GM19397 (cell line): ENCODE results near the gene CABLES2.
"Not testable (repeated sequence)": the region's sequence is repeated elsewhere in the genome, so short reads cannot be mapped to it uniquely, and the experiment has no call there.

Experiments
- ATAC-seq: cut with Tn5 transposase; IDR thresholded peaks from one replicate; pipeline ENCODE4 v1.9.1; 2021; ENCODE audit warnings: mild to moderate bottlenecking, moderate library complexity; ENCODE audit not compliant: unreplicated experiment

Gene CABLES2

DNA sequence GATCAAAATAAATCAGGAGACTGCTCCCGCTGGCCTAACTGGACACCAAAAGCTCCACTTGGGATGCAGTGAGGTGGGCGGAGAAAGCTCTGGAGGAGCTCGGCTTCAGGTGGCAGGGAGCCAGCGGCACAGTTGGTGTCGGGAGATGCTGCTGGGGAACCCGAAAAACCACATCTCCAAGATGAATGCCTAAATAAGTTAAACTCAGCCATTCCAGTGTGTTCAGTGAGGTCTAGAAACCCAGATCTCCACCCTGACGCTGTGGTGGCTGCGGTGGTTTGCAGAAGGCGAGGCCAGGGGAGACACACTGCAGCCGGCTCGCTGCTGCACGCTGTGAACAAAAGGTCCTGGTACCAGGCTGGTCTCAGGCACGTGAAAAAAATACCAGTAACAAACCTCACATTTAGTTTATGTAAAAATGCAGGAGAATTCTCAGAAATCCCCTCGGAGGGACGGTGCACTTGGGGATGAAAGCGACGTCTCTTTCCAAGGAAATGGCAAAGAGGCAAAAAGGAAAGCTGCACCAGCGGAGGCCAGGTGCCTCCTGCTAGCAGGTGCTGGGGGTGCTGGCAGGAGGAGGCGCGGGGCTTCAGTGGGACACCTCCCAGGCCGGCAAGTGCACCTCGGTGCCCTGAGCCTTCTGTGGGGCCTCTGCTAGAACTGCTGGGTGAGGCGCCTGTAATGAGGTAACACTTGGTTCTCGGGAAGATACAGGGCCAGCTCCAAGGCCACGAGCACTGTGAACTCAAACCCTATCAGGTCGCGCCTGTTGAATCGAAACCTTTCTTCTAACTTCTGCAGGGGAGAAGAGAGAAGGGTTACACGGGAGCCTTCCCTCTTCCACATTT lies 16.5 kb downstream of the CABLES2 start:
- ATAC-seq, result no peak

DNA sequence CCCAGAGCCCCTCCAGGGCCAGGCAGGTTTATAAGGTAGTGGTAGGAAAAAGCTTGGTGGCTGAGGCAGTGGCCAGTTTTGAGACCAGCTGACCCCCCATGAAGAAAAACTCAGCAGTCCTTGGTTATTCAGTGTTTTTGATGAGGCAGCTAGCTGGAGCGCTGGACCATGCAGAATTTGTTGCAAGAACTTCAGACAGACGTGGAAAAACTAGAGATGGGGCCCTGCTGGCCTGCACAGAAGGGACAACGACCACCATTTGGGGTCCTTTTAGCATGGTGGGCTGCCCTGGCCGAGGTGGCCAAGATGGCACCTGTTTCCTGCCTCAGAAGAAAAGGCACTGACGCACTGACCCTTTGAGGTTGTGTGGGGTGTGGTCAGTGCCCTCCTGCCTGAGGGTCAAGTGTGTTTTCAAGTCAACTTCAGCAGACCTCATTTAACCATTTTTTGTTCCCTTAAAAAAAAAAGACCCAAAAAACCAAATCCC lies 17.4 kb downstream of the CABLES2 start:
- no peak for ATAC-seq

DNA sequence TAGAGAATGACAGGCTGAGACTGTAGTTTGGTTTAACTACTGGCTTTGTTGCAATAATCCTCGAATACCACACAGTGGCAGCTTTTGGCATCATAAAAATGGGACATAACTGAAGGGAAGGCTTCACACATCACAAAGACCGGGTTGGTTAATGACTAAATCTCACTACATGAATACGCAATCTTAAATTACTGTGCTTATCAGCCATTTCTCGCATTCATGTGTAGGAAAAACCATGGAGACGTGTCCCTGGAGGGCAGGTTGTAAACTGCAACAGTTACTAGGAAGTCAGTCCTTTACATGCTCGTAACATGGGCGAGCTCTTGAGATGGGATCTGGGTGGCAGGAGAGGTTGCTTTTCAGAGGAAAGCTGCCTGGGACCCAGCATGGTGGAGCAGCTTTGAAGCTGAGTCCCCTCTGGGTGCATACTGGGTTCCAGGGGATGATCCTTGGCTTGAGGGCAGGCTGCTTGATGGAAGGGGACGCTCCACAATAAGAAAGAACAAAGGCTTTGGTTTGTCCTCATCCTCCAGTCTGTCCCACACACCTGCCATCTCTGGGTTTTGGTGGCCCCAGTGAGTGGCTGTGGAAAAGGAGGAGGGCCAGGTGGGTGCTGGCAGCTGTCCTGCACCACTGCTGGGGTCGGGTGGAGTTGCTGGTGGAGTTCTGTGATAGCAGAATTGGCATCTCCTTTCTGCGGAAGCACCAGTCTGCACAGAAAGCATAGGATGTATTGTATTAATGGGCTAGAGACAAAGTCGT lies 18.1 kb downstream of the CABLES2 start:
- no peak for ATAC-seq

- no peak for ATAC-seq
Observed at GRCh38 chr20:62387933-62388635, 19.0 kb downstream of the CABLES2 start.

- ATAC-seq, result no peak
Observed at GRCh38 chr20:62387219-62387913, 19.7 kb downstream of the CABLES2 start.

DNA sequence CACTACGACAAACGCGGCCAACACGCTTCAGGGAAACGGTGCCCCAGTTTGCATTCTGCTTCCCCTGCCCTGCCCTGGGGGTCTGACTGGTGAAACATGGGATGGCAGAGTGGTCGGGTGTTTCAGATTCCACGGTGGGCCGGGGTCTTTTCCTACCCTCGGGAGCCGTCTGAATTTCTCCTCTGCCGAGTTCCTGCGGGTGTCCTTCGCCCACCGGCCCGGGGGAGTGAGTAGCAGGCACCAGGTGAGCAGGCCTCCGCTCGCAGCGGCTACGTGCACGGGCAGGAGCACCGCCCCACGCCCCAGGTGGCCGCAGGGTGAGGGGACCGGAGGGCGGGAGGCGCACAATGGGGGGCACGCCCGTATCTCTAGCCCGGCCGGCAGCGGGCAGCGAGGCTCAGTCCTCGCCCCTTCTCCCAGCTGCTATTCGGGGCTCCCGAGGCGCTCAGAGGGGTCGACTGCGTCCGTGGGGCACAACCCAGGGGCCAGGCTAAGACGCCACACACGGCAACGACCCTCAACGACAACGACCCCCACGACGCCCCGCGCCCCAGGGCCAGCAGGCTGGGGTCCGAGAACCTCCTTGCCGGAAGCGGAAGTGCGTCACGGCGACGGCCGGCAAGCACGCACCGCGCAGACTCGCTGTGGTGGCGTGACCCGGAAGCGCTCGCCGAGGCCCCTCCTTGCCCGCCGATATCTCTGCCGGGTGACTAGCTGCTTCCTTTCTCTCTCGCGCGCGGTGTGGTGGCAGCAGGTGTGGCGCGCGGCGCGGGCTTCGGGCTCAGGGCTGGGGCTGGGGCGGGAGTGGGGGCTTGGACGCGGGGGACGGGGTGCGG lies 20.5 kb downstream of the CABLES2 start, which contains the start of gene RPS21:
RPS21 (plus strand) TSS at position 721 of the 836 bp plus-strand sequence. CDS start 236 bp downstream, outside the sequence.
- peak; percentile 81 for ATAC-seq

DNA sequence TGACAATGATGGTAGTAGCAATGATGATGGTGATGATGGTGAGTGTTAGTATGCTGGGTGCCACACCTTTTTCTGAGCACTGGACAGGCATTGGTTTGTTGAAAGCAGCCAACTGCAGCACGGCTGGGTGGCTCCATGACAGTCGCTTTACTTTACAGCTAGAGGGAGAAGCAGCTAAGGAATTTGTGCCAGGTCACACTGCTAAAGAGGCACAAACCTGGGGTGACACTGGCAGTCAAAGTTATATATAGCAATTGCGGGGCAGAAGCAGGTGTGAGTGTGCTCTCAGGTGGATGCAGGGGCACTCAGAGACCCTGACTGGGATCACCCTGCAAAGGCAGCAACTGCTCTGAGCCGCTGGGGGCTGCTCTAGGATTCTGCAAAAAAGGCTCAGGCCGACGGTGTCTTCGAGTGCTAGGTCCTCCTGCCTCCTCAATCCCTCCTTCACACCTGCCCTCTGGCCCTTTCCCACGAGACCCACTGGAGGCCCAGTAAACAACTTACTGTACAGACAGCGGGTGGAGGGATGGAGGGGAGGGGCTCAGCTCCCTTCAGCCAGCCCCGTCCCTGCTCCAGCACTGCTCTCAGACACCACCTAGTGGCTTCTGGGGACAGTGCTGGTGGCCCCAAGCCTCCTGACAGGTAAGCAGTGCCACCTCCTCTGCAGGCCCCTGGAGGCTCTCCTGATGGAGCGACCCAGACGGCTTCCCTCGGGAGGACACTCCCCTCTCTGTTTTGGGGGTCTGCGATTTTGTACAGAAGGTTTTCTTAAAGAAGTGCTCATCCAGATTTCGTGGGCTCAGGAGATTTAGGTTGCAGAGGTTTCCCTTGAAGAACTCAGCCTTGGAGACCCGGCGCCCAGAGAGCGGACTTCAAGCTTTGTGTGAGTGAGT lies 24.5 kb downstream of the CABLES2 start:
- ATAC-seq, result peak; percentile 46

DNA sequence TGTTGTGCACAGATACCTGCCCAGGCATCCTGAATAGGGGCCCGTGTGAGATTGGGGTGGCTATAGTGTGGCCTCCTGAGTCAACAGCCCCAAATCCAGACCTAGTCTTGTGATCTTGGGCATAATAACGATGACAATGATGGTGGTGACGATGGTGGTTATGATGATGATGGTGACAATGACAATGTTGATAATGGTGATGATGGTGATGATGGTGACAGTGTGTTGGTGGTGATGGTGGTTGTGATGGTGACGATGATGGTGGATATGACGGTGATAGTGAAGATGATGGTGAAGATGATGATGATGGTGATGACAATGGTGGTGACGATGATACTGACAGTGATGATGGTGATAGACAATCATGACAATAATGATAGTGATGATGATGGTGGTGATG lies 25.2 kb downstream of the CABLES2 start:
- no peak for ATAC-seq

DNA sequence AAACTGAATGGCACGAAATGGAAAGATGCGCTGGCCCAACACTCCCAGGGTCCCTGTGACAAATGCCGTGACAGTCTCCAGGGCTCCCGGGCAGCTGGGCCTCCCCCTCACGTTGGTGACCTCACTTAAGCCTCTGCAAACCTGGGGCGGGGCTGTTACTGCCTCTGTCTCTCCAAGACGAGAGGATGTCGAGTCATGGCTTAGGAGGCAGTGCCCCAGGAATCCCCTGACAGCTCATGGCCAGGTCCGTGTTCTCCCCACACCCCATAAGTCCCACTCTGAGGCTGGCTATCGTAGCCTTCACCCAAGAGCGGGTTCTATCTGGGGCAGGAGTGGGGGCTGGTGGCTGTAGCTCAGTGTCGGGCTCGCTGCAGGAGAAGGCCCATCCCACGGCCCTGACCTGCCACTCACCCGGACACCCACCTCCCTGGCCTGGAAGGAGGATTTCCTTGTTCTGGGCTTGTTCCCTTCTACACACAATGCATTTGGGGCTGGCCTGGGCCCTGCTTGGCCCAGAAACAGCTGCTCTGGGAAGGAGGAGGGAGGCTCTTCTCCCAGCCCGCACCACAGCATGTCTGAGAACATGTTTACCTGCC lies 25.8 kb downstream of the CABLES2 start:
- no peak for ATAC-seq

- ATAC-seq, result no peak
Observed at GRCh38 chr20:62378215-62378614, 28.9 kb downstream of the CABLES2 start.

GRCh38 chr20:62377615-62378178 lies 29.4 kb downstream of the CABLES2 start:
- no peak for ATAC-seq

GRCh38 chr20:62377064-62377461 lies 30.0 kb downstream of the CABLES2 start:
- no peak for ATAC-seq

DNA sequence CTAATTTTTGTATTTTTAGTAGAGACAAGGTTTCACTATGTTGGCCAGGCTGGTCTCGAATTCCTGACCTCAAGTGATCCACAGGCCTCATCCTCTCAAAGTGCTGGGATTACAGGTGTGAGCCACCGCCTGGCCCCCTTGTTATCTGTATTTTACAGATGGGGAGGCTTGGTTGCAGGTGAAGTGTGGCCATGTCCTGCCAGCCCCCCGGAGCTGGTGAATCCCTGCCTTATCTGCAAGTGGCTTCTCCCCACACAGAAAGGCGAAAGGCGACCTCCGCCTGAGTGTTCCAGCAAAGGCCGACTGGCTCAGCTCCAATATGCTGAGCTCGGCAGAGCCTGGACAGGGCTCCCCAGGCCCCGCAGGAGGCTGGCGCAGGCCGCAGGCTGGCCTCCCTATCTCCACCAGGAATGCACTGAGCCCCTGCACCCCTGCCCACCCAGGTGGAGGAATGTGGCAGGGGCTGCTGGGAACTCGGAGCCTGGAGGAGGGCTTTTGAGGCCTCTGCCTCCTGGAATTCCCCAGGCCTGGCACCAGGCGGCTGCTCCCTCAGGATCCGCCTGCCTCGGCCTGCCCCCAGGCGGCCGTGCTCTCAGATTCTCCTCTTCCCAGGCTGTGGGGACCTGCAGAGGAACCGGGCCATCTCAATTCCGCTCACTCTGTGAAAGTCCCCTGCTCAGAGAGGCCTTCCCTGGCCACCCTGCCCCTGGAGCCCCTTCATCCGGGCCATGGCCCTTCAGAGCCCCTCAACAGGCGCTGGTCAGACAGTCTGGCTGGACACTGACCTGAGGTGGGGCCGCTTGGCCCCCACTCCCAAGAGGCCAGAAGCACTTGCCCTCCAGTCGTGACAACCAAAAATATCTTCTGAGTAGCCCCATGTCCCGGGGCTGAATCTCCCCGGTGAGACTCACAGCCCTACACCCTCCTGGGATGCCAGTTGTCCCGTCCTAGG lies 30.7 kb downstream of the CABLES2 start:
- ATAC-seq, result no peak

DNA sequence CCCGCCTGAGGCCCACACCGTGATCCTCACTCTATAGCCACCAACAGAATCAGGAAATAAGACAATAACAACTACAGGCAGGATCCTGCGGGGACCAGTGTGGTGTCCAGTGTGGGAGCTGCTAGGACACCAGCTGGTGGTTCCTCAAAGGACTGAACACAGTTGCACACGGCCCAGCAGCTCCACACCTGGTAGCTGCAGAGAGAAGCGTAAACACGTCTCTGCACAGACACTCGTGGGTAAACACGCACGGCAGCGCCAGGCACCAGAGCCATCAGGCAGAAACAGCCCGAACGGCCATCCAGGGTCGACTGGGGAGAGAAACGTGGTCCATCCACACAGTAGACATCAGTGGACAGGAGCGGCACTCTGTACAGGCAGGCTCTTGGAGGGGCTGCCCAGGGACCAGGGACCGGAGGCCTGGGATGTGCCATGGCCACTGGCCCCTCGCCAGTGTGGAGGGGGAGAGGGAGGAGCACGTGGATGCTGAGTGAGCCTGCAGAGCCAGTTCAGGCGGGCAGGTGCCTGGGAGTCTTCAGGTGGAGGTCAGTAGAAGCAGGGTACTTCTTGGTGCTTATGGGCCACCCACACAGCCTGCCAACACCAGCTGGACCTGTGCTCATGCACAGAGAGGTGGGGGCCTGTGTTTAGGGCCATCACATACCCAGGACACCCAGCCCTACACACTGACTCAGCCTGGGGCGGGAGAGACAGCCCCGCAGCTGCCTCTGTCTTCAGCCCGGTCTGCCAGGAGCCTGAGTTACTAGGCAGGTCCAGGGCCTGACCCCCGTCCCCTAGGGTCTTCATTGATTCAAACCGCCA lies 32.5 kb downstream of the CABLES2 start:
- ATAC-seq, result no peak

- not testable (repeated sequence) for ATAC-seq
Observed at GRCh38 chr20:62373631-62374179, 33.4 kb downstream of the CABLES2 start.
